NCI-H187 treated with DMSO at 0.1 percent for 48 hours (cell line): Measurements from ENCODE around the gene SPTBN1.
"Not testable (repeated sequence)": the region's sequence is repeated elsewhere in the genome, so short reads cannot be mapped to it uniquely, and the experiment has no call there.

Source experiments
- DNase-seq: peaks from one replicate; lab custom pipeline; 2025; lab: John Stamatoyannopoulos, UW

Gene SPTBN1

GRCh38 chr2:54528311-54528955 is 72.3 kb downstream of the SPTBN1 start:
- no peak for DNase-seq

GRCh38 chr2:54529518-54529917 is 73.4 kb downstream of the SPTBN1 start:
- DNase-seq, result not testable (repeated sequence)

- DNase-seq, result no peak
These were observed 73.8 kb downstream of the SPTBN1 start for GRCh38 chr2:54529935-54530334.

GRCh38 chr2:54531558-54531957 is 75.4 kb downstream of the SPTBN1 start:
- DNase-seq, result no peak

- DNase-seq, result no peak
These were observed 78.1 kb downstream of the SPTBN1 start for GRCh38 chr2:54534221-54534620.

- DNase-seq, result no peak
These were observed 78.5 kb downstream of the SPTBN1 start for GRCh38 chr2:54534625-54535024.

GRCh38 chr2:54535599-54536195 is 79.6 kb downstream of the SPTBN1 start:
- no peak for DNase-seq

- no peak for DNase-seq
These were observed 80.6 kb downstream of the SPTBN1 start for GRCh38 chr2:54536720-54537119.

GRCh38 chr2:54538537-54538936 is 82.4 kb downstream of the SPTBN1 start:
- DNase-seq, result no peak

- DNase-seq, result no peak
These were observed 83.6 kb downstream of the SPTBN1 start for GRCh38 chr2:54539683-54540082.

GRCh38 chr2:54540194-54540593 is 84.1 kb downstream of the SPTBN1 start:
- DNase-seq, result no peak

- no peak for DNase-seq
These were observed 85.9 kb downstream of the SPTBN1 start for GRCh38 chr2:54541995-54542394.

GRCh38 chr2:54543733-54544396 is 87.7 kb downstream of the SPTBN1 start:
- DNase-seq, result no peak

GRCh38 chr2:54545702-54546450 is 89.7 kb downstream of the SPTBN1 start:
- DNase-seq, result no peak

- DNase-seq, result no peak
These were observed 90.4 kb downstream of the SPTBN1 start for GRCh38 chr2:54546518-54546917.

GRCh38 chr2:54546923-54547720 is 91.0 kb downstream of the SPTBN1 start:
- DNase-seq, result no peak

GRCh38 chr2:54549430-54549829 is 93.3 kb downstream of the SPTBN1 start:
- no peak for DNase-seq

GRCh38 chr2:54549917-54550518 is 93.9 kb downstream of the SPTBN1 start:
- DNase-seq, result no peak

GRCh38 chr2:54550547-54550946 is 94.4 kb downstream of the SPTBN1 start:
- DNase-seq, result no peak

GRCh38 chr2:54551123-54551756 is 95.1 kb downstream of the SPTBN1 start:
- no peak for DNase-seq

- DNase-seq, result no peak
These were observed 96.9 kb downstream of the SPTBN1 start for GRCh38 chr2:54553075-54553474.
